Stimulated activated CD4-positive, alpha-beta T cell treated with anti-CD3 and anti-CD28 coated beads, Interleukin-4, amount 100 ng/mL, for 4 hours (primary cell): Measurements from ENCODE around the gene NECAP2.

ENCODE experiments used
- DNase-seq, 2 experiments: peaks; one replicate each; pipeline ENCODE4 v3.0.0-alpha.2; 2020

The NECAP2 gene, protein sequence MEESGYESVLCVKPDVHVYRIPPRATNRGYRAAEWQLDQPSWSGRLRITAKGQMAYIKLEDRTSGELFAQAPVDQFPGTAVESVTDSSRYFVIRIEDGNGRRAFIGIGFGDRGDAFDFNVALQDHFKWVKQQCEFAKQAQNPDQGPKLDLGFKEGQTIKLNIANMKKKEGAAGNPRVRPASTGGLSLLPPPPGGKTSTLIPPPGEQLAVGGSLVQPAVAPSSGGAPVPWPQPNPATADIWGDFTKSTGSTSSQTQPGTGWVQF

DNA sequence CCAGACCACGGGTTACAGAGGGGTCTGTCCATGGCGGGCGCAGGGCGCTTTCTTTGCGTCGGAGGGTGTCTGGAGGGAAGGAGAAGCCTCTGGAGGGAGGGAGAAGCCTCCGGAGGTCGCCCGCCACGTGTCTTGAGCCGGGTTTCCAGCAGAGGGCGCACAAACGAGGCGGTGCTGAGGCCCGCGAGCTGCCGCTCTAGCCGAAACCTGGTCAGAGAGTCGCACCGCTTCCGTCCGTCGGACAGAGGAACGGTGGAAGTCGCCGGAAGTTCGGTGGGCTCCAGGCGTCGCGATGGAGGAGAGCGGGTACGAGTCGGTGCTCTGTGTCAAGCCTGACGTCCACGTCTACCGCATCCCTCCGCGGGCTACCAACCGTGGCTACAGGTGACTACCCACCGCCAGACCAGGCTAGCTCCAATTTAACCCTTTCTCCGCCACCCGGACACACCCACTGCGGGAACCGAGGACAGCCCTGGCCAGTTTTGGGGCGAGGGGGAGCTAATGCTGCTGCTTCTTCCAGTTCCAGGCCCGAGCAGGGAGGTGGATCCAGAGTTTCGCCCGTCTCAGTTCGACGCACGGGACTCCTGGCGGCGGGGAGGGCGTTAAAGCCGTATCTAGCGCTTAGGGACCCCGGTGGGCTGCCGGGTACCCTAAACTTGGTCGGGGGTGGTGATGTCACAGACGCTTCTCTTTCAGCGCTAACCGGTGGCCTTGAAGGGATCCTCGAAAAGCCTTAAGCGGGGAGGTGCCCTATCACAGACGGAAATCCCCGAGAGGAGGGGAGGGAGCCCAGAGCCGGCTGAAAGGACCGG, at the start of gene NECAP2:
Gene NECAP2 (plus strand): TSS at position 255 of the 812 bp plus-strand sequence. CDS start 38 bp downstream, at position 293.
- peak; percentile 88 to 96 for DNase-seq

DNA sequence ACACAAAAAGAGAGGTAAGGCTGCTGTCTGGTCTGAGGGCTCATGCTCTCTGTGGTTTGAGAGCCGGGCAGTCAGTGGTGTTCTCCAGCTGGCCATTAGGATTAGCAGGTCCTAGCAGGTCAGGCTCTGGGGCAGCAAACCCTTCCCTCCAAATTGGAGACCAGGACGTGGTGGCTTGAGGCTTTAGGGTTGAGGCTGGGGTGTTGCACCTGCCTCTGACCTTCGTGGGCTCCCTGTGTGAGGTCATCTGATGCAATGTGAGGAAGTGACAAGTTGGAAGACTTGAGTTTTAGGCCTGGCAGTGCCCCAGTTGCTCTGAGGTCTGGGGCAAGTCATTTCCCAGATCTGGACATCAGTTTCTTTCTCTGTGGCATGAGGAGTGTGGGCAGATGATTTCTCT, 49.1 kb upstream of the NECAP2 start:
- DNase-seq = no peak

DNA sequence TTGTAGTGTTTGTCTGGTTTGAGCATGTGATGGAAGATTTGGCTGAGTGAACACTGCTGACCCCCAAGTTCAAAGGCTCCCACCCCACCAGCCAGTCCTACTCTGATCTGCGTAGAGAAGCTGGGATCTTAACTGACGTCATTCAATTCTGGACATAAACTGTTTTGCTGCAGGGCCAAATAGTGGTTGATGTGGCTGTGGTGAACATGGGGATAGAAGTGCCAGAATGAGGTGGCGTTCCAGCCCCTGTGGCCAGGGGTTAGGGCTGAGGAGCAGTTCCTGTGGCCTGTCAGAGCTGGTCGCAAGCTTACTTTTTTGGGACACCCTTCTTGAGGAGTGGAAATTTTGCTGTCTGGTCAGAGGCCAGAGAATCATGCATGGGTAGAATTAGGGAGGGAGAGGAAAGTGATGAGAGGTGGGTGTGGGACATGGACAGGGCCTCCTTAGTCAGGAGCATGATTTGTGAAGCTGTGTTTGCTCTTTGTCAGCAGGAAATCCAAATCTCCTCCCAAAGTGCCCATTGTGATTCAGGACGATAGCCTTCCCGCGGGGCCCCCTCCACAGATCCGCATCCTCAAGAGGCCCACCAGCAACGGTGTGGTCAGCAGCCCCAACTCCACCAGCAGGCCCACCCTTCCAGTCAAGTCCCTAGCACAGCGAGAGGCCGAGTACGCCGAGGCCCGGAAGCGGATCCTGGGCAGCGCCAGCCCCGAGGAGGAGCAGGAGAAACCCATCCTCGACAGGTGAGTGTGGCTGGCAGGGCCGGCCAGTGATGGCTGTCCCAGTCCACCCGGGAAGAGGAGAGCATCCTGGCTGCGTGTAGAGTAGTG, 47.6 kb upstream of the NECAP2 start:
- DNase-seq = no peak

- no peak for DNase-seq
Measured at GRCh38 chr1:16393570-16394521, 46.7 kb upstream of the NECAP2 start.

GRCh38 chr1:16394977-16395376, 45.5 kb upstream of the NECAP2 start:
- no peak for DNase-seq

- DNase-seq = no peak
Measured at GRCh38 chr1:16396591-16396990, 43.9 kb upstream of the NECAP2 start.

GRCh38 chr1:16397120-16397519, 43.4 kb upstream of the NECAP2 start:
- DNase-seq = no peak

- DNase-seq = no peak
Measured at GRCh38 chr1:16398371-16398953, 42.1 kb upstream of the NECAP2 start.

DNA sequence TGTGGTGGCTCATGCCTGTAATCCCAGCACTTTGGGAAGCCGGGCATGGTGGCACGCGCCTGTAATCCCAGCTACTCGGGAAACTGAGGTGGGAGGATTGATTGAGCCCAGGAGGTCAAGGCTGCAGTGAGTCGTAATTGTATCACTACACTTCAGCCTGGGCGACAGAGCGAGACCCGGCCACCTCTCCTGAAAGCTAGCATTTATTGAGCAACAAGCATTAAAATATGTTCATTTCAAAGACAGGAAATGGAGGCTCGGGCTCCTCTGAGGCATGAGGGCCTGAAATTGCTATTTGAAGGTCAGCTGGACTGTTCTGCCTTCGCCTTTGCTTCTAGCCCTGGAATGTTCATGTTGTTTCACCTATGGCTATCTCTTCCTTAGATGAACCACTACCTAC, 37.8 kb upstream of the NECAP2 start:
- DNase-seq = no peak

- DNase-seq = no peak
Measured at GRCh38 chr1:16405441-16405840, 35.1 kb upstream of the NECAP2 start.

- DNase-seq = no peak
Measured at GRCh38 chr1:16406868-16407267, 33.7 kb upstream of the NECAP2 start.

- DNase-seq = no peak
Measured at GRCh38 chr1:16409536-16410152, 30.9 kb upstream of the NECAP2 start.

GRCh38 chr1:16410803-16411202, 29.7 kb upstream of the NECAP2 start:
- DNase-seq = no peak

DNA sequence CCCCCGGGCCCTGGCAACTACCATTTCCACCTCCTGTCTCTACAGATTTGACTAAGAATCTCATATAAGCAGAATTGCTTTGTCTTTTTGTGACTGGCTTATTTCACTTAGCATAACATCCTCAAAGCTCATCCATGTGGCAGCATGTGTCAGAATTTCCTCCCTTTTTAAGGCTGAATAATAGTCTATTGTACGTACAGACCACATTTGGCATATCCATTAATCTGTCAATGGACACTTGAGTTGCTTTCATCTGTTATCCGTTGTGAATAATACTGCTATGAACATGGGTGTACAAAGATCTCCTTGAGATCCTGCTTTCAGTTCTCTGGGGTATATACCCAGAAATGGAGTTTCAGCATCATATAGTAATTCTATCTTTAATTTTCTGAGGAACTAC, 27.3 kb upstream of the NECAP2 start:
- no peak for DNase-seq

DNA sequence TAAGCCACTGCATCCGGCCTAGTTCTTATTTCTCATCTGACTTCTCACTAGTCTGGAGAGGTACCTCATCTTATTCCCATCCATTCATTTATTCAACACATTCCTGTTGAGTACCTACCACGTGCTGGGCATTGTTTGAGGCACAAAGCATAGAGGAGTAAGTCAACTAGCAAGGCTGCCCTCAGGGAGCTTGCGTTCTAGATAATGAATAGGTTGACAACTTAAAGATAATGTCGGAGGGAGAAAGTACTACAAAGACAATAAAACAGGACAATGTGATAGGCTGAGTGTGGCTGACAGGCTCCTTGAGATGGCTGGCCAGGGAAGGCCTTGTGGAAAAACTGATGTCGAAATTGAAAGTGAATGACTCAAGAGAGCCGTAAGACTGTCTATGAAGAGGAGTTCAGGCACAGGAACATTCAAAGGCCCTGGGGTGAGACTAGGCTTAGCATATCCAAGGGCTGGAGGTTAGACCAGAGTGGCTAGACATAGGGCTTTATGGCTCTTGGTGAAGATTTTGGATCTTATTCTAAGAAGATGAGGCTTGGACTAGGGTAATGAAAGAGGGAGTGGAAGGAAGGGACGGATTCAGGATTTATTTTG, 21.6 kb upstream of the NECAP2 start:
- DNase-seq = no peak

- peak; percentile 29 to 53 for DNase-seq
Measured at GRCh38 chr1:16420424-16421118, 20.0 kb upstream of the NECAP2 start.

- DNase-seq = no peak
Measured at GRCh38 chr1:16421201-16421600, 19.3 kb upstream of the NECAP2 start.

DNA sequence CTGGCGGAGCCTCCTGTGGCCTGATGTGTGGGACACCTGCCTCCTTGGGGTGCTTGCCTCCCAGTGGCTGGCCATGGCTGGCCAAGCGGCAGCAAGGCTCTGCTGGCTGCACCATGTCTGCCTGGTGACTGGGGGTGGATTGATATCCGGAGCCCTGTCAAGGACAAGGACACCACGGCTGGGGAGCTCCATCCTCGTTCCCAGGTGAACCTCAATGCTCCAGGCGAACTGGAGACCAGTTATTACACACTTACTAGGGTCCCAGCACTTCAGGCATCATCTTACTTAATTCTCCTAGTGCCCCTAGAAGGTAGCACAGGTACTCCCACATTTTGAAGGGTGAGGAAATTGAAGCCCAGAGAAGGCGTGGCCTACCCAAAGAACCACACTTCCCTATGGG, 18.5 kb upstream of the NECAP2 start:
- no peak for DNase-seq

DNA sequence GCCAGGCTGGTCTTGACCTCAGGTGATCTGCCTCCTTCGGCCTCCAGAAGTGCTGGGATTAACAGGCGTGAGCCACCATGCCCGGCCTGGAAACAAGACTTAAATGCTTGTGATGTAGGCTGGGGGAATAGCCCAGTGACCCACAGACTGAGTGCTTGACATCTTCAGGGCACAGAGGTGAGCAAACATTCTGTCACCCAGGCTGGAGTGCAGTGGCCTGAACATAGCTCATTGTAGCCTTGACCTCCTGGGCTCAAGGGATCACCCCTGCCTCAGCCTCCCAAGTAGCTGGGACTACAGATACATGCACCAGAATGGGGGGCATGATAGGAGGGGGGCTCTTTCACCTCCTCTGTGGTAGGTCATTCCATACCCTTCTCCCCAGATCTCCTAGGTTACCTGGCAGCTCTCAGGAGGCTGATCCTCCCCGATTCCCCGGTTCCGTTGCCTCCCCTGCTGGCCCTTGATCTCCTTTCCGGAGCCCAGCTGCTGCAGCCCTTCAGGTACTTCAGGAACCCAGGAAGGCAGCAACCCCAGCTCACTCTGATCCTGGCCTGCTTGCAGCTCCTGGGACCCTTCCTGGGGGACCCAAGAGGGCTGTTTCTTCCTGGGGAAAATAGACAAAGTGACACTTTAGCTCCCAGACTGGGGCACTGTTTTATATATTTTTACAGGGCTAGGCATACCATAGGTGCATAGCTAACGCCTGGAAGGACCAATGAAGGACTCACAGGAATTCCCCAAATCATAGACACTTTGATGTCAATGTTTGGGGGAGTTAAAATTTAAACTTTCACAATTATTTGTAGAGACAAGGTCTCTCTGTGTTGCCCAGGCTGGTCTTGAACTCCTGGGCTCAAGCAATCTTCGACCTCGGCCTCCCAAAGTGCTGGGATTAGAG, 15.1 kb upstream of the NECAP2 start:
- no peak for DNase-seq
